ENCODE data around the gene MYG1.
"Not testable (repeated sequence)": the region's sequence is repeated elsewhere in the genome, so short reads cannot be mapped to it uniquely, and the experiment has no call there.

The MYG1 gene

GRCh38 chr12:53328043-53328435 is 28.5 kb downstream of the MYG1 start:
- no peak overlapping the region for H3K4me3 ChIP-seq (ENCODE audit: low read depth, low read length)
- TF ChIP-seq CTCF (IDR thresholded peaks at IDR 0.05; ENCODE audit: borderline replicate concordance, insufficient read depth, low read depth, low read length) = peak; percentile 20; the same call in 1 of the 2 replicates

DNA sequence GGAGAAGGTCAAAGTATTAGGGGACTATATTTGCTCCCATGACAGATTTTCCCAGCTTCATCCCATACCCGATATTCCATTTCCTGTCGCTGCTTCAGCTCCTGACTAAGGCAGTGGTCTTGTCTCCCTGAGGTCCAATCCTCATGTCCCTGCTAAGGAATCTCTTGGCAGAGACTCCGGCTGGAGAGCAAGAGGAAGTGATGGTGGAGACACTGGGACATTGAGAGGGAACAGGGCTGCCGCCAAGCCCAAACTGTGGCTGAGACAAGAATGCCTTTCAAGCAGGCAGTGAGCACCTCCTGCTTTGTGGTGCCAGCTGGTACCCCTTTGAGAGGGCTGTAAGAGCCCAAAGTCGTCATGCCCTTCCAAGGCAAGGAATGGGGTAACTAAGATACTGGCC is 31.2 kb downstream of the MYG1 start:
- H3K4me3 ChIP-seq (ENCODE audit: low read depth, low read length) = no peak overlapping the region
- TF ChIP-seq CTCF (IDR thresholded peaks at IDR 0.05; ENCODE audit: borderline replicate concordance, insufficient read depth, low read depth, low read length) = no peak

GRCh38 chr12:53332339-53332738 is 32.8 kb downstream of the MYG1 start:
- H3K4me3 ChIP-seq (ENCODE audit: low read depth, low read length) = not testable (repeated sequence)

DNA sequence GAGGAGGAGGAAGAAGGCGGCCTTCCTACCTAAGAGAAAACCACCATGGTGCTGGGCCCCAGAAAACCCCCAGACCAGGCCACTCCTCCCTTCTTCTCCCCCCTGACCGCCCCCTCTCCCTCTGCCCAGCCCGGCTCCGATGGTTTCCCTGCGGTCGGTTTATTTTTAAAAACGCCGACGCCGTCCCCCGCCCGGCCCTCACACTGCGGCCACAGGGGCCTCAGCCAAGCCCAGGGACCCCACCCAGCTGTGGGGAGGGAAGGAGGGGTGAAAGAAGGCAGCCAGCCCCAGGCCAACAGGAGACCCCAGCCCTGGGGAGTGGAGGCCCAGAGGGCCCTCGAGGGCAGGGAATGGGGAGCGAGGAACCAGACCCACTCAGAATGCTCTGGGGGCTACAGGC is 33.2 kb downstream of the MYG1 start:
- no peak overlapping the region for H3K4me3 ChIP-seq (ENCODE audit: low read depth, low read length)
- TF ChIP-seq CTCF (IDR thresholded peaks at IDR 0.05; ENCODE audit: borderline replicate concordance, insufficient read depth, low read depth, low read length) = no peak

DNA sequence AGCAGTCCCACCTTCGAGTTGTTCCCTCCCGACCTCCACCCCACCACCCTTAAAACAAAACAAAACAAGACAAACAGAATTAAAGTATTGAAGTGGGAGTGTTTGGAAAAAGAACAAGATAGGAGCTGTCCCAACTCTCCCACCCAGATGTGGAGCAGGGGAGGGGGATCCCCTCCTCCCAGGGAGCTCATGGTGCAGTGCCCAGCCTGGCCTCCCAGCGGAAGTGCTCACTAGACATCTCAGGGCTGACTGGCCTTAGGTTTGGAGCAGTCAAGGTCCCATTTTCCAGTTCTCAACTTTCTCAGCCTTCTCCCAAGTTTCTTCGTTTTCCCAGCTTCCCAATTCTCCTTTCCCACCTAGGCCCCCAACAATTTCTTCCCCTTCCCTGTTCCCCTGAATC is 33.8 kb downstream of the MYG1 start:
- no peak for TF ChIP-seq CTCF (IDR thresholded peaks at IDR 0.05; ENCODE audit: borderline replicate concordance, insufficient read depth, low read depth, low read length)
- no peak overlapping the region for H3K4me3 ChIP-seq (ENCODE audit: low read depth, low read length)

- no peak for TF ChIP-seq CTCF (IDR thresholded peaks at IDR 0.05; ENCODE audit: borderline replicate concordance, insufficient read depth, low read depth, low read length)
- no peak overlapping the region for H3K4me3 ChIP-seq (ENCODE audit: low read depth, low read length)
Measured at GRCh38 chr12:53333845-53334244, 34.4 kb downstream of the MYG1 start.

- no peak for TF ChIP-seq CTCF (IDR thresholded peaks at IDR 0.05; ENCODE audit: borderline replicate concordance, insufficient read depth, low read depth, low read length)
- H3K4me3 ChIP-seq (ENCODE audit: low read depth, low read length) = no peak overlapping the region
Measured at GRCh38 chr12:53334822-53335221, 35.3 kb downstream of the MYG1 start.

- TF ChIP-seq CTCF (IDR thresholded peaks at IDR 0.05; ENCODE audit: borderline replicate concordance, insufficient read depth, low read depth, low read length) = no peak
- H3K4me3 ChIP-seq (ENCODE audit: low read depth, low read length) = no peak within 1 kb of the TSS
Measured at GRCh38 chr12:53336181-53336681, 36.7 kb downstream of the MYG1 start, which contains the start of gene SP7. Gene SP7, minus strand, starts transcription at chr12:53336354. Its CDS starts 708 bp downstream, at chr12:53335646.
